Smooth muscle cell of the umbilical artery (primary cell): ENCODE measurements around the gene MIDN. TPM values are rescaled to one million over a fixed set of nuclear protein-coding genes. Genes with fewer than 3 reads are reported as not detected.

Experiments used
- total RNA-seq: library from RNA; depleted of rRNA; stranded (reverse); fragments of >200 nt; gene quantifications from 2 replicates; pipeline ENCODE4 v1.2.3, GENCODE V29; 2014

Gene MIDN
- total RNA-seq, result 23.2 and 32.6 TPM in 2 replicates

DNA sequence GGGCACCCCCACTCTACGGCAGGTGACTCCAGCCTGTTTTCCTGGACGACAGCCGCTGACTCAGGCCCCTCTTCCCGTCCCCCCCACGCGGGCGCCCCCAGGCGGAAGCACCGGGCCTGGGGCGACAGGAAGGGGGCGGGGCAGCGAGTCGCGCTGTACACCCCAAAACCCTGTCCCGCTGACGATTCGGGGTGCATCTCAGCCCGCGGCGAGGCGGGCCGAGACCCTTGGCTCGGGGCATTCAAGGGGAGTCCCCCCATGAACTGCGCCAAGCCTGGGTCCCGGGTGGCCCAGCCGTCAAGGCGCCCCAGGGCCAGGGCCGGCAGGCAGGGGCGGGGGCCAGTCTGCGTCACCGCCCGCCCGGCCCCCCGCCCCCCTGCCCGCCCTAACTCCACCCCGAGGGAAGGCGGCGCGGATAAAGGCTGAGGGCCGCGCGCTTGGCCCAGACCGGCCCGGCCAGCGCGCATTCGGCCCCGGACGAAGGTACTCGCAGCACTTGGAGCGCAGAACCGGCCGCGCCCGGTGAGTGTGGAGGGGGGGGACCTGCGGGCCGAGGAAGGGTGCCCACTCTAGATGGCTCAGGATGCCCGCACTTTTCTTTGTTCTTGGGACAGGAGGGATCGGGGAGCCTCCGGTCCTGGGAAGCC, at the start of gene MIDN:
Gene MIDN (plus strand): TSS at position 445 of the 647 bp plus-strand sequence. CDS start 1,714 bp downstream, outside the sequence.

DNA sequence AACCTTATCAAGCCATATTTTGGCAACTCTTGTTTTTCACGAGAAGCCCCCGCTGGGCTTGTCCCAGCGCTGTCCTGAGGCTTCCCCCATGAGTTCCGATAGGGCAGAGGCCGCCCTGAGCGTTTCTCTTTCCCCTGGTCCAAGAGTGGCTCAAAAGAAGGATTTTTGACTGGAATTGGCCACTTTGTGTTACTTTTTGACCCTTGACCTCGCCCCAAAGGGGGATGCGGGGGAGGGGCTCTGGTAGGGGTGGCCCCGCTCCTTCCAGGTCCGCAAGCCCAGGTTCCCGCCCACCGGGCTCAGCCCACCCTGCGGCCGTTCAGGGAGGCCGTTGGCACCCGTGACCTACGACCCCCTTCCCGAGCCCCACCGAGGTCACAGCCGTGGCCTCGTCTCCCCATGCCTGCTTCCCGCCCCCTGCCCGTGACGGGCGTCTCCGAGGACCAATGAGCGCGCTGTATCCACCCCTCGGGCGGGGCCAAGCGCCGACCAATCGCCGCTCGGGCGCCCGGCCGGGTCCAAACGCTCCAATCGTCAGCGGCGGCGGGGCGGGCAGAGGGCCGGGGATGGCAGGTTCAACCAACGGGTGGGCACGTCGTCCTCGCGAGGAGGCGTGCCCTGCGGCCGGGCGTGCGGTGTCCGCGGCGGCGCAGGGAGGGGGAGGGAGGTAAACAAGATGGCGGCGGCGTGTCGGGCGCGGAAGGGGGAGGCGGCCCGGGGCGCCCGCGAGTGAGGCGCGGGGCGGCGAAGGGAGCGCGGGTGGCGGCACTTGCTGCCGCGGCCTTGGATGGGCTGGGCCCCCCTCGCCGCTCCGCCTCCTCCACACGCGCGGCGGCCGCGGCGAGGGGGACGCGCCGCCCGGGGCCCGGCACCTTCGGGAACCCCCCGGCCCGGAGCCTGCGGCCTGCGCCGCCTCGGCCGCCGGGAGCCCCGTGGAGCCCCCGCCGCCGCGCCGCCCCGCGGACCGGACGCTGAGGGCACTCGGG, 43.0 kb upstream of the MIDN start, which contains the start of gene STK11:
Gene STK11 (plus strand): TSS at position 665 of the 986 bp plus-strand sequence. CDS start 1,136 bp downstream, outside the sequence.

DNA sequence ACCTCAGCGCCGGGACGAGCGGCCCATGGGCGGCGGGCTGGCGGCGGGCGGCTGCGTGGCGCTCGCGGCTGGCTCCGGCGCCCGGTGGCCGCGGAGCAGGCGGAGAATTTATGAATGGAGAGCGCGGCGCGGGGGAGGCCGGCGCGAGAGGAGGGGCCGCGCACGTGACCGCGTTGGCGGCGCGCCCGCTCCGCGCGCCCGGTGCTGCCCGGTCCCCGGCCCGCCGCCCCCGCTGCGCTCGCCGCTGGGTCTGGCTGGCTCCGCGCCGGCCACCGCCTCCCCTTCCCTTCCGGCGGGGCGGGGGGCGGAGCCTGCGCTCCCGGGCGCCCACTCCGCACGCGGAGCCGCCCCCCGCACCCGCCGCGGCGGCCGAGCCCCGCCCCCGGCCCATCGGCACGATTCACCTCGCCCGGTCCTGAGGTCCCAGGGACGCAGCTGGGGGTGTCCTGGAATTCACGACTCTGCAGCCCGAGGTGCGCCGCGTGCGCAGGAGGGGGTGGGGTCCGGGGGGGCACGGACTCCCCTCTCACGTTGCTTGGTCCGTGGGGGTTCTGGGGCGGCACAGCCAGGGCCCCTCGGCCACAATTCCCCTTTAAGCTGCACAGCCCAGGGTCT, 10.5 kb upstream of the MIDN start, which contains the start of gene CBARP:
Gene CBARP (minus strand): TSS at position 252 of the 615 bp plus-strand sequence. CDS start 1,905 bp downstream, outside the sequence.

DNA sequence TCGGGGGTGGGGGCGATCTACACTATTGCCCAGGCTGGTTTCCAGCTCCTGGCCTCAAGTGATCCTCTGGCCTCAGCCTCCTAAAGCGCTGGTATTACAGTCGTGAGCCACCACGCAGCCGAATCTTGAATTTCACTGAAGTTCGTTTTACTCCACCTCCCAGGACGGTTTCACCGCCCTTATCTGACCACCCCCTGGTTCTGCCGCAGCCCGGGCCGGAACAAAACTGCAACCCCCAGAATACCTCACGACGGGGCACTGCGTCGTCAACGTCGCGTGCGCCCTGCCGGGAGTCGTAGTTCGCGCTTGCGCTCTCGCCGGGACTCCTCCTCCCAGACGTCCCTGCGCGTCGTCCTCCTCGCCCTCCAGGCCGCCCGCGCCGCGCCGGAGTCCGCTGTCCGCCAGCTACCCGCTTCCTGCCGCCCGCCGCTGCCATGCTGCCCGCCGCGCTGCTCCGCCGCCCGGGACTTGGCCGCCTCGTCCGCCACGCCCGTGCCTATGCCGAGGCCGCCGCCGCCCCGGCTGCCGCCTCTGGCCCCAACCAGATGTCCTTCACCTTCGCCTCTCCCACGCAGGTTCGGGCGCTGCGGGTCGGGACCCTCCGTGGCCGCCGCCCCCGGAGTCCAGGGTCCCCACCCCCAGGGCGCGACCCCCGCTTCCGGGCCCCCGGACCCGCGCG, 6.8 kb upstream of the MIDN start, which contains the start of gene ATP5F1D:
Gene ATP5F1D (plus strand): TSS at position 335 of the 679 bp plus-strand sequence. CDS start 100 bp downstream, at position 435.

DNA sequence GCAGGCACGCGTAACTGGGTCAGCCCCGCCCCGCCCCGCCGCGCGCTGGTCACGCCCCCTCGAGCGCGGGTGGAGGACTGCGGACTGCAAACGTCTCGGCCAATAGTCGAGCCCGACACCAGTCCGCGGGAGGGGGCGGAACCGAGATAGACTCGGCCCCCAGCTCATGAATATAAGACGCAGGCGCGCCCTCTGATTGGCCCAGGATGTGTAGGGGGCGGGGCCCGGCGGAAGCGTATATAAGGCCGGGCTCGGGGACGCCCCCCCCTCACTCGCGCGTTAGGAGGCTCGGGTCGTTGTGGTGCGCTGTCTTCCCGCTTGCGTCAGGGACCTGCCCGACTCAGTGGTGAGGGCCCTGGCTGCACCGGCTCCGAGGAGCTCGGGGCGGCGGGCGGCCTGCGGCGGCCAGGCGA, 20.7 kb downstream of the MIDN start, which contains the start of gene CIRBP:
Gene CIRBP (plus strand): TSS at position 268 of the 413 bp plus-strand sequence. CDS start 1,602 bp downstream, outside the sequence.

DNA sequence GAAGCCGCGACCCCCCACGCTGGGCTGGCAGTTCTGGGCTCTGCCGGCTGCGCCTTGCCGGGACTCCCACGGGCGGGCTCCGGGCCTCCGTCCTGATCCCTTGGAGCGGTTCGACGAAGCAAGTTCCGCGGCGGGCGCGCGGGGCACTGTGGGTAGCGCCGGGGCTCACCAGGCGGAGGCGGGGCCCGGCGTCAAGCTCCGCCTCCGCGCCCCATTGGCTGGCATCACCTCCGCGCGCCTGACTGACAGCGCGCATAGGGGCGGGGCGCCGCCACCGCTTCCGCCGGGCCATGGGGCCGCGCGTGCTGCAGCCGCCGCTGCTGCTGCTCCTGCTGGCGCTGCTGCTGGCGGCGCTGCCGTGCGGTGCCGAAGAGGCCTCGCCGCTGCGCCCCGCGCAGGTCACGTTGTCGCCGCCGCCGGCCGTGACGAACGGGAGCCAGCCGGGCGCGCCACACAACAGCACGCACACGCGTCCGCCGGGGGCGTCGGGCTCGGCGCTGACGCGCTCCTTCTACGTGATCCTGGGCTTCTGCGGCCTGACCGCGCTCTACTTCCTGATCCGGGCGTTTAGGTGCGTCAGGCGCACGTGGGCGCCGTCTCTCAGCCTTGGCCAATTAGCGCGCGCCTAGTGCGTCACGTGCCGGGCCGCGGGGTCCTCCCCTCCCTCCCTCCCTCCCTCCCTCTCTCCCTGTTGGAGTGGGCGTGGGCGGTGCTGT, 27.0 kb downstream of the MIDN start, which contains the start of gene FAM174C:
Gene FAM174C (plus strand): TSS at position 271 of the 716 bp plus-strand sequence. CDS start 20 bp downstream, at position 291.

DNA sequence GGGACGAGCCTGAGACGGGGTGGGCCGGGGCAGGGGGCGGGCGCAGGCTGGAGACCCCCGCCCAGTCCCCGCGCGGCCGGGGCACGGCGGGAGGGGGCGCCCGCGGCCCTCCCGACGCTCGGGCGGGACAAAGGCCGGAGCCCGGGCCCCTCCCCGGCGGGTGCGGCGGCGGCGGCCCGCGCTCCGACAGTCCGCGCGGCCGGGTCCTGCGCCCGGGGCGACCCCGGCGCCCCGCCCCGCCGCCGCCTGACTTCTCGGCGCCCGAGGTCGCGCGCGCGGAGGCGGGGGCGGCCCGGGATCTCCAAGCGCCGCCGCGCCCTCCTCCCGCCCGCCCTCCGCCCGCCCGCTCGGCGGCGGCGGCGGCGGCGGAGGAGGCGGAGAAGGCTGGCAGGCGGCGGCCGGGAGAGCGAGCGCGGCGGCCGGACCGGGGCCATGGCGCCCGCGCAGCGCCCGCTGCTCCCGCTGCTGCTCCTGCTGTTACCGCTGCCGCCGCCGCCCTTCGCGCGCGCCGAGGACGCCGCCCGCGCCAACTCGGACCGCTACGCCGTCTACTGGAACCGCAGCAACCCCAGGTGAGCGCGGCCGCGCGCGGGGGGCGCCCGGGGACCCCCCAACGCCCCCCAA, 37.5 kb downstream of the MIDN start, which contains the start of gene EFNA2:
Gene EFNA2 (plus strand): TSS at position 137 of the 624 bp plus-strand sequence. CDS start 296 bp downstream, at position 433.

Other genes starting within 250 kb of the MIDN start
- gene GRIN3B, start 248.2 kb upstream of the MIDN start, total RNA-seq, result 0.59 and 0.65 TPM in 2 replicates
- gene TMEM259, start 227.5 kb upstream of the MIDN start, total RNA-seq, result 67.4 and 96.1 TPM in 2 replicates
- gene RNU6-2, start 227.1 kb upstream of the MIDN start, total RNA-seq, result not detected in 2 replicates
- gene CNN2, start 222.0 kb upstream of the MIDN start, total RNA-seq, result 284 and 606 TPM in 2 replicates
- gene ABCA7, start 208.5 kb upstream of the MIDN start, total RNA-seq, result 9.2 and 10.2 TPM in 2 replicates
- 0.89 and 0.97 TPM in 2 replicates for gene ARHGAP45, start 181.4 kb upstream of the MIDN start, total RNA-seq
- 63.5 and 107 TPM in 2 replicates for gene POLR2E, start 153.2 kb upstream of the MIDN start, total RNA-seq
- 159 and 328 TPM in 2 replicates for gene GPX4, start 144.6 kb upstream of the MIDN start, total RNA-seq
- 46.3 and 72.7 TPM in 2 replicates for gene SBNO2, start 74.3 kb upstream of the MIDN start, total RNA-seq
- gene STK11, start 42.8 kb upstream of the MIDN start, total RNA-seq, result 79.6 and 82.9 TPM in 2 replicates
- 4.2 and 9.7 TPM in 2 replicates for gene CBARP, start 10.6 kb upstream of the MIDN start, total RNA-seq
- gene ATP5F1D, start 6.8 kb upstream of the MIDN start, total RNA-seq, result 16.0 and 31.6 TPM in 2 replicates
- 101 and 177 TPM in 2 replicates for gene CIRBP, start 20.7 kb downstream of the MIDN start, total RNA-seq
- 23.8 and 45.4 TPM in 2 replicates for gene FAM174C, start 26.9 kb downstream of the MIDN start, total RNA-seq
- not detected in 2 replicates for gene EFNA2, start 37.3 kb downstream of the MIDN start, total RNA-seq
- gene NDUFS7, start 135.3 kb downstream of the MIDN start, total RNA-seq, result 53.2 and 65.3 TPM in 2 replicates
- gene GAMT, start 153.0 kb downstream of the MIDN start, total RNA-seq, result 30.0 and 30.2 TPM in 2 replicates
- gene DAZAP1, start 159.0 kb downstream of the MIDN start, total RNA-seq, result 39.2 and 75.1 TPM in 2 replicates
- gene RPS15, start 189.8 kb downstream of the MIDN start, total RNA-seq, result 254 and 522 TPM in 2 replicates
- gene APC2, start 201.5 kb downstream of the MIDN start, total RNA-seq, result 0.46 and 0.89 TPM in 2 replicates
- 24.9 and 31.6 TPM in 2 replicates for gene C19orf25, start 230.6 kb downstream of the MIDN start, total RNA-seq
- gene PCSK4, start 241.8 kb downstream of the MIDN start, total RNA-seq, result 1.2 and 1.7 TPM in 2 replicates
- 1.7 and 2.4 TPM in 2 replicates for gene REEP6, start 242.6 kb downstream of the MIDN start, total RNA-seq